ENCODE data around the gene PTPRD.
"Not testable (repeated sequence)": the region's sequence is repeated elsewhere in the genome, so short reads cannot be mapped to it uniquely, and the experiment has no call there.

The PTPRD gene

DNA sequence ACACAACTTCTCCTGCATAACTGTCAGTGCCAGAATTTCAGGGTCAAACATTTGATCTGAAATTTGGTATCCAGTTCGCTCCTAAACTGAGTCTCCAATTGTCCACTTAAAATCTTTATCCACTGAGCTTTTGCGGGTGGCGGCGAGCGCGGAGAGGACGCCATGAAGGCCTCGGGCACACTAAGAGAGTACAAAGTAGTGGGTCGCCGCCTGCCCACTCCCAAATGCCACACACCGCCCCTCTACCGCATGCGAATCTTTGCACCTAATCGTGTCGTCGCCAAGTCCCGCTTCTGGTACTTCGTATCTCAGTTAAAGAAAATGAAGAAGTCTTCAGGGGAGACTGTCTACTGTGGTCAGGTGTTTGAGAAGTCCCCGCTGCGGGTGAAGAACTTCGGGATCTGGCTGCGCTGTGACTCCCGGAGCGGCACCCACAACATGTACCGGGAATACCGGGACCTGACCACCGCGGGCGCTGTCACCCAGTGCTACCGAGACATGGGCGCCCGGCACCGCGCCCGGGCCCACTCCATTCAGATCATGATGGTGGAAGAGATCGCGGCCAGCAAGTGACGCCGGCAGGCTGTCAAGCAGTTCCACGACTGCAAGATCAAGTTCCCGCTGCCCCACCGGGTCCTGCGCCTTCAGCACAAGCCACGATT is 1899.5 kb downstream of the PTPRD start:
- in situ Hi-C loops (cut with MboI; ENCODE audit: low sequenced_read_pairs) = no loop called here

DNA sequence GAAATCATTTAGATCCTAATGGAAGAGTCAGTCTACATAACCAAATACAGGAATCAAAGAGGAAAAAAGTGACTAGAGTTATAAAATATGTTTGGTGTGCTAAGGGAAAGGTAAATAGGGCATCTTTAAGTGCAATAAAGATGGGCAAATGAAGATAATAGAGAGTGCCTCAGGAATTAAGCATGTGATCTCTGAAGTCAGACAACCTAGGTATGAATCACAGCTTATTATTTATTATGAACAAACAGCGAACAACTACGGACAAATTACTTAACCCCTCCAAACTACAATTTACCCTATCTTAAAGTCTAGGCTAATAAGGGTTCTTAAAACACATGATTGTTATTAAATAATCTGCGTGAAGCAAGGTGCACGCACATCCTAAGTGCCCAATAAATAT is 1903.1 kb downstream of the PTPRD start:
- in situ Hi-C loops (cut with MboI; ENCODE audit: low sequenced_read_pairs) = no loop called here

DNA sequence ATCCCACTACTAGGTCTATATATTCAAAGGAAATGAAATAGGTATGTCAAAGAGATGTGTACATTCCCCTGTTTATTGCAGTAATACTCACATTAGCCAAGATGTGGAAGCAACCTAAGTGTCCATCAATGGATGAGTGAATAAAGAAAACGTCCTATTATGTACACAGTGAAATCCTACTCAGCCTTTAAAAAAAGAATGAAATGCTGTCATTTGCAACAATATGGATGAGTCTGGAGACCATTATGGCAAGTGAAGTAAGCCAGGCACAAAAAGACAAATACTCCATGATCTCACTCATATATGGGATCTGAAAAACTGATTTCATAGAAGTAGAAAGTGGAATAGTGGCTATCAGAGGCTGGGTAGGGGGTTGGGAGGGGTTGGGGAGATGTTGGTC is 1904.1 kb downstream of the PTPRD start:
- in situ Hi-C loops (cut with MboI; ENCODE audit: low sequenced_read_pairs) = no loop called here

DNA sequence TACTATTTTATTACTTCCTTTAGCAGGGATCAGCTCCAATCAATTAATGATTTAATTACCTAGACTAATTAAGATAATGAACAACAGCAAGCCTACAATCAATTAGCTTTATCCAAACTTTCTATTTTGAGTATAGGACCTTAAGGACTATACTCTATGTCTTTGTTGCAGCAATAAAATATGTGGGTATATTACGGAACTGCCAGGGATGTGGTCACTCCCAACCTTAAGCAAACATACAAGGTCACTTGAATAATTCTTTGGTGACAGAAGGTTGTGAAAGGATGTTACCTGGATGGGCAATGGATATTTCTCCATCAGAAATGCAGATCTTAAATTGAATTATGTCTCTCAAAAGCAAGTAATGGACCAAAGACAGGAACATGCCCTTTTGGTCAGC is 1905.8 kb downstream of the PTPRD start:
- in situ Hi-C loops (cut with MboI; ENCODE audit: low sequenced_read_pairs) = no loop called here

DNA sequence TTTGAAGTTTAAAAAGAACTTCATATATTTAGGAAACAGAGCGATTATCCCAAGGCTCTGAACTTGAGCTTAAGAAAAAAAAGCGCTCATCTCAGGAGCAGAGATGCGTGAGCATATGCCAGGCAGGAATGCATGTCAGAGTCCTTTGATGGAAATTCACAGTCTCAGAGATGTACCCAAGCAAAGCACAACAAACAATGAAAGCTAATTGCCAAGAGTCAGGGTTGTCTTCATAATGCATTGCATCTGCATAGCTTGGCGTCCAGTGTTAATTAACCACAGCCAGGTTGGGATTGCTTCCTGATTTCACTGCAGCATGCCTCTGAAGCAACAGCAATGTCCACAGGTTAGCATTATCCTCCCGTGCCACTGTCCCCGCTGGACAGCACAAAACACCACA is 1906.3 kb downstream of the PTPRD start:
- in situ Hi-C loops (cut with MboI; ENCODE audit: low sequenced_read_pairs) = no loop called here

DNA sequence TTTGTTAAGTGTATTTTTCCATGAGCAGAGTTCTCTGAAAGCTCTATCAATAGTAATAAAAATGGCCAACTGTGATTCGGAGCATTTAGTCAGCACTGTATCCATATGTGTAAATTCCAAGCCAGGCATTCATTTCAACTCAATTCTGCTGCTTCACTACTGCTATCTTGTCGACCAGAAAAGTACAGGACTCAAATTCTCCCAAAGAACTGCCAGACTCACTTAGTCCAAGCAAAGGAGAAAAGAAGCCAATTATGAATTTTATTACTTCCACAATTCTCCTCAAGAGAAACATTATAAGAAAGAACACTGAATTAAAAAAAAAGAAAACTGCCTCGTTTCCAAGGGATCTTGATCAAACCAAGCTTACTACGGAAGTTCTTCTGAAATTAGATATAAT is 1906.9 kb downstream of the PTPRD start:
- in situ Hi-C loops (cut with MboI; ENCODE audit: low sequenced_read_pairs) = no loop called here

DNA sequence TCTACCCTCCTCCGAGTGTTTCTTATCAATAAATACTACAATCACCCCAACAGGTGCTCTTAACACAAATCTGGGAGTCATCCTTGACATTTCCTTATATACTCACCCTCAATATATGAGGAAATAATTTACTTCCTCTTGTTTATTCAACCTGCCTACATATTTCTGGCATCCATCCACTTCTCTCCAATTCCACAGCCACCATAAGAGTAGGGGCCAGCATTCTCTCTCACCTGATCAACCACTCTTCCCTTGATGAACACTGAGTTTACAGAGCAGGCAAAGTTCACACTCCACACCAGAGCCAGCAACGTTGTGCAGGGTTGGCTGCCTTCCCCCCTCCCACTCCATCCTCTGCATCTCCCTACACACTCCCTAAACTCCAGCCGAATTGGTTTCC is 1908.9 kb downstream of the PTPRD start:
- in situ Hi-C loops (cut with MboI; ENCODE audit: low sequenced_read_pairs) = no loop called here

DNA sequence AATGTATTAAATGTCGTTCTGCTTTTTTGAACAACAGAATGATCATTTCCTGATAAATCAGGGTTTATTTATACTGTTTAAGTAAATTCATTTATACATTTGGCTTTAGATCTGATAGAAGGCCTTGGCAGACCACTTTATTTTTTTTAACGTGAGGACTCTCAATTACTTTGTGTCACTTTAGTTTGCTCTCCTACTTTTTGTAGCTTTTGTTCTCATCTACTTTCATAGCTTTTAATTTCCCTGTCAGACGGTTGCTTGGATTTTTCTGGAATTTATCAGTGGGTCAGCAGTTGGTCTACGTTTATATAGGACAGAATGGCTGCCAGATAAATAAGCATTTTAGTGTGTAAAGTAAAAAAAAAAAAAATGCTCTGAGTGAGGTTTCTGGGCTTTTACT is 1910.9 kb downstream of the PTPRD start:
- in situ Hi-C loops (cut with MboI; ENCODE audit: low sequenced_read_pairs) = no loop called here

DNA sequence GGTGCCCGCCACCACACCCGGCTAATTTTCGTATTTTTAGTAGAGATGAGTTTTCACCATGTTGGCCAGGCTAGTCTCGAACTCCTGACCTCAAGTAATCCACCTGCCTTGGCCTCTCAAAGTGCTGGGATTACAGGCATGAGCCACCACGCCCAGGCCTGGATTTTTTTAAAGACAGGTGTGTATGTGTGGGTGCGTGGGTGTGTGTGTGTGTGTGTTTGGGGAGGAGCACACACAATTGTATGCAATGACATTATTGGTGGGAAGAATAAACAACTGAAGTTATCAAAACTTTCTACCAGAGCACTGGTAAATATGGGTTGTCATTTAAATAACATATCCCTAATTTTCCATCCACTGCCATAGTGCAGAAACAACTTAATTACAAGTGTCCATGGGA is 1915.2 kb downstream of the PTPRD start:
- in situ Hi-C loops (cut with MboI; ENCODE audit: low sequenced_read_pairs) = not testable (repeated sequence)

DNA sequence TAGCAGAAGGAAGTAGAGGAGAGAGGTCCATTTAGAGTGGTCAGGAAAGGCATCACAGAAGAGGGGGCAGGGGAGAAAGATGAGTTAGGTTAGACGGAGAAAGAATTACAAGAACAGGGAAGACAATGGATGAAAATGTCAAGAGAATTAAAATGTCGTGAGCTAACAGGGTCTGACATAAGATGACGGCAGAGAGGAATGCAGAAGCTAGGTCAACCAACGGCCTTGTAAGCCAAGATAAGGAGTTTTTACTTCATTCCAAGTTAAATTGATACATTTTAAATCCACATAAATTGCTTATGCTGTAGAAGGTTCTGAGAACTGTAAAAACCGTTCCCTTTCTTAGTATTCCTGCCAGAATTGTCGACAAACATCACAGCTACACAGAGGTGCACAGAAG is 1916.3 kb downstream of the PTPRD start:
- in situ Hi-C loops (cut with MboI; ENCODE audit: low sequenced_read_pairs) = no loop called here

DNA sequence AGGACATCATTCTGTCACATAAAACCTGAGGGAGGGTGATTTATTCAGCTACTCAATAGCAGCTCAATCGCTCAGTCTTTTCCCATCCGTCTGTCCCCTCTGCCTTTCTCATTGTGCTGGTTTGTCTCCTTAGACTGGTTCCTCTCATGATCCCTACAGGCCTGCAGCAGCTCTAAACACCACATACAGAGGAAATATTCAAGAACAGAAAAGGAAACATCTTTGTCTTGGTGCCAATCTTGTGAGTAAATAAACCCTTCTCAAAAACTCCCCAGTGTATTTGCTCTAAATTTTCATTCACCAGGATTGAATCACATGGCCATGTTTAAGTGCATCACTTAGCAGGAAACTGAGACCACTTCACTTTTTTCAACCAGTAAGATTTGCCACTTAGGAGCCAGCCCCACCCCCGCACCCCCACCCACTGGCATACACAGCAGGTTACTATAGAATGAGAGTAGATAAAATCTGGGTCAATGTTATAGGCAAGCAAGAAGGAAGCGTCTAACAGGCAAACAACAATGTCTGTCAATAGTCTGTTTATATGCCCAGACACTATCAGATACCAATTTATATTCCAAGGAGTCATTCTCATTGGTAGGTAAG is 1917.7 kb downstream of the PTPRD start:
- in situ Hi-C loops (cut with MboI; ENCODE audit: low sequenced_read_pairs) = no loop called here

DNA sequence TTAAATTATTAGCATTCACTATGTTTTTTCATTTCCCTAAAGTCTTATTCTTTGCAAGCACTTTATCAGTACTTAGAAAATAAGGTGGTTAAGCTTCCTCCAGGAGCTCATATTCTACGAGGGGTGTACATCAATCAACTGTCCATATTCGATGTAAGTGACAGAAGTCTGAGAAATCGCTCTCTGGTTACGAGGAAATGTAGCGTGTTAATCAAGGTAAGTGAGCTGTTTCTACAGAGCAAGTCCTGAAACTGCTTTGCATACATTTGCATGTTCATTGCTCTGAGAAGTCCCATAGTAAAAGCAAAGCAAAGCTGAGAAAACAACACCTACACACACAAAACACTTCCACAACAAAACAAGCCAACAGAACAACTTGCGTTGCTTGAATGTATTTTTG is 1919.3 kb downstream of the PTPRD start:
- in situ Hi-C loops (cut with MboI; ENCODE audit: low sequenced_read_pairs) = no loop called here

DNA sequence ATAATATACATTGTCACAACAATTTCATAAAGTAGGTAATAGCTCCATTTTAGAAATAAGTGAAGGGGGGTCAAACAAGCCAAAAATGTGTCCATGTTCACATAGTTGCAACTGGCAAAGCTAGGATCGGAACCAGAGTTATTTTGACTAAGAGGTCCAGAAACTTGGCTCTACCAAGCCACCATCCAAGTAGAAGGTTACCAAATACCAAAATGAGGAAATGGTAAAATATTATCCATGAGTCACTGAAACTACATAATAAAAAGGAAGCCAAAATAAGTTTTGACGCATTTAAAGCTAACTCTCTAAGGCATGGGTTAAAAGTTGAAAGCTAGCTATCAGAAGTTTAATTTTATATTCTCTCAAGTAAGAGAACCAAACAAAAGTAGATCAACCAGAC is 1926.3 kb downstream of the PTPRD start:
- in situ Hi-C loops (cut with MboI; ENCODE audit: low sequenced_read_pairs) = no loop called here

DNA sequence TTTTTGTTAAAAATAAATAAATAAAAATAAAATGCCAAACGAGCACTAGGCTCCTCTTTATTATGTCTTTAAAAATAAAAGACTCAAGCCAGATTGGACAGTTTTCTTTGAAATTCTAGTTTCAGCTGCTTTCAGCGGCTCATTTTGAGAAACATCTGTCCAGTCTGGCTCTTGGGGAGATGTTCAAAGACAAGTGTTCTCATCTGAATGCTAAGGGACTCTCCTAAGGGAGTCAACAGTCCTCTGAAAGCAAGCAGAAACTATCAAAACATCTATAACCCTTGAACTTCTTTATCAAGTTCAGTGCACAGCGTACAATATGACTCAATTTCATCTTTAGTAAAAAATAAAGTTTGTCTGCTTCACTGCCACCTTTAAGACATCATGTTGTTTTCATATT is 1927.0 kb downstream of the PTPRD start:
- in situ Hi-C loops (cut with MboI; ENCODE audit: low sequenced_read_pairs) = no loop called here

DNA sequence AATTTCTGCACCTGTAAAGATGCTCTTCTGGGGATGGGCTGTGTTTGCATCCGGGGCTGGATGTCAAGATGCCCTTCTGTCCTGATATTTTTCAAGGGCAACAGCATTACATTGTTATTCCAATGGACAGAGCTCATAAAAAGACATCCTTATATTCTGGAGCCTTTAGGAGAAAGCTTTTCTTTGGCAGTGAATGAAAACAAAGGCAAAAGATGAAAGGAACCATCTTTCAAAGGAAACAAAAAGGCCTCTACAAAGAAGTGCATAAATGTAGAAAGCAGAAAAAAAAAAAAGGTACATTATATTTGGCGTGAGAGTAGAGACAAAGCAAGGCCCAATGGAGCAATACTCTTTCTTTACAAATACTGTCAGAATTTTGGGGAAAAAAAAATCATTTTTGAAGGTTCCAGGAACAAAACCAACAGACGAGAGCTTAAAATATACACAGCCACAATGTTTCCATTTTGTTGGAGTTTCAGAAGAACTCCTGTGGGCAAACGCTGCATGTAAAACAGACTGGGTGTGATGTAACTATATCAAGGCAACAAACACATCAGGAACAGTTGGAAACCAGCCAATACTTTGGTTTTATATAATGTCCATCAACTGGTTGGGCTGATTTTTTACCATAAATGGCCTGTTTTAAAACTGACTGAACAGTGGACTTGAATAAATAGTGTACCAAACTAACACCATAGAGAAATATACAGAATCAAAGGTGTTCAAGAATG is 1927.7 kb downstream of the PTPRD start:
- in situ Hi-C loops (cut with MboI; ENCODE audit: low sequenced_read_pairs) = no loop called here

DNA sequence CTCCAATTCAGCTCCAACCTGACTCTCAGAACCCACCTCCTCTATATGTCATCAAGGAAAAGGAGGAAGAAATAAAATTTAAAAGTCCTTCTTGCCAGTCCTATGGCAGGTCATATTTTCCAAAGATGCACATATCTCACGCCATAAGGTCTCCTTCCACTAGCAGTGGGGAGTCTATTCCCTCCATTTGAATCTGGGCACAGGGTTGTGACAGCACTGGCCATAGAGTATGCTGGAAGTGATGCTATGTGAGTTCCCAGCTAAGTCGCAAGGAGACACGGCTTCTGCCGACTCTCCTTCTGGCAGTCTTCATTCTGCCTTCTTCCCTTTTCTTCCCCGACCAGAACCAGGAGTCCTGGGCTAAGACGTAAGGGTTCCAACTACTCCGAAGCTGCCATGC is 1929.3 kb downstream of the PTPRD start:
- in situ Hi-C loops (cut with MboI; ENCODE audit: low sequenced_read_pairs) = no loop called here

DNA sequence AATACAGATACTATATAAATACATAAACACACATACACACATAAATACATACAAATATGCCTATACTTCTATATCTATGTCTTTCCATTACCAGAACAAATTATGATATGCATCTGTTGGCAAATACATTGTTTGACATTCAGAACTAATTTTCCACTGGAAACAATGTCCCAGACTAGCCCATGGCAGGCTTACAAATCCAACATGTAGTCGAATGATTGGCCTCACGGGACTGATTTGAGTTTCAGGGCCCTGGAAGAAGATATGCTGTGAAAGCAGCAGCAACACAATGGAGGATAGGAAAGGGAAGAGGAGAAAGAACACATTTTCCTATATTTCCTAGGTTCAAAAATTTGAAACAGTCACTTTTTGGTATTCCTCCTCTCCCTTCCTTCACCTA is 1932.1 kb downstream of the PTPRD start:
- in situ Hi-C loops (cut with MboI; ENCODE audit: low sequenced_read_pairs) = no loop called here

DNA sequence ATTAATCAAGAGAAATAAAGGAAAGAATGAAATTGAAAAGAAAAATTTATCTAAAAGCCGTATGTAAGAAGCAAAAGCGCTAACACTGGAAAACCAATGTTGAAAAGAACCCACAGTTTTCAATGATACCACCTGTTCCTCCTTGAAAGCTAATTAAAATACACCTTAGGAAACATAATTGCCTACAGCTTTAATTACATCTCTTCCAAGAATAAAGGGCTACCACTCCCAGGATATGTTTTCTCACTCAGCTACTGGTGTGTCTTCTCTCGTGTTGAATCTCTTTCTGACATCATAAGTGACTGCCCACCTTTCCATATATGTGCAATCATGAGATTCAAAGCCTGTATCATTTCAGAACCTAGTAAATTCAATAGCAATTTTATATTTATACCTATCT is 1932.6 kb downstream of the PTPRD start:
- in situ Hi-C loops (cut with MboI; ENCODE audit: low sequenced_read_pairs) = no loop called here

DNA sequence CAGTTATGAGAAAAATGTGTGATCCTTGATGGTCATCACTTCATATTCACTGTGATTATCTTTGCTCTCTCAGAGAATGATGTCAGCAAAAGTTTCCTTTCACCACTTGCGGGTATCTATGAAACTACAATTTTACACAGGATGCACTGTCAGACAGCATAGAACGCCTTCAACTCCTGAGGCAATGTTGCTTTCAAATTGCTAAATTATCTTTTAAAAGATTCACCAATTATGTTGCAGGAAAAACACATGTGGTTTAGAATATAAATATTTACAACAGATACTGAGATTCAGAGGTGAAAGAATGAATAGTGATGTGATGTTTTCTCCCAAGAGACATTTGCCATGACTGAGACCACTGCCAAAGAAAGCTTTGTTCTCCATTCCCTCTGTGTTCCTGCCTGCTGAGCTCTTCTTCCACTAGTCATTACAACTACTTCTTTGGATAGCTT is 1933.4 kb downstream of the PTPRD start:
- in situ Hi-C loops (cut with MboI; ENCODE audit: low sequenced_read_pairs) = no loop called here

DNA sequence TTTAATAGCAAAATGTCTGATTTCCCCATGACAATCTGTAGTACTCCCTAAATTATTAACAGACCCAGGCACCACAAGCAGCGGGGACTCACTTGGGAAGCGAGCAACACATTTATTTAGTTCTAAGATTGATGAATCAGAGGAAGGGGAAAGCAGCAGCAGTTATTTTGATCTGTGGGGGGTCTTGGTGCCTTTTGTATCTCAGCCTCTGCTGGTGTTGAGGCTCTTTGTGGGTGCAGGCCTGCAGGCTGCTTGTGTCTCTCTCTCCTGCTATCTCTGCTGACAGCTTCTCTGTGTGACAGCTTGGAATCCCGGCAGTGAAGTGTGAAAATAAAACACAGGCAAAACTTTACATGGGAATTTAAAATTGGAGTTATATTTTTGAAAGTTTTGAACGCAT is 1935.1 kb downstream of the PTPRD start:
- in situ Hi-C loops (cut with MboI; ENCODE audit: low sequenced_read_pairs) = no loop called here

DNA sequence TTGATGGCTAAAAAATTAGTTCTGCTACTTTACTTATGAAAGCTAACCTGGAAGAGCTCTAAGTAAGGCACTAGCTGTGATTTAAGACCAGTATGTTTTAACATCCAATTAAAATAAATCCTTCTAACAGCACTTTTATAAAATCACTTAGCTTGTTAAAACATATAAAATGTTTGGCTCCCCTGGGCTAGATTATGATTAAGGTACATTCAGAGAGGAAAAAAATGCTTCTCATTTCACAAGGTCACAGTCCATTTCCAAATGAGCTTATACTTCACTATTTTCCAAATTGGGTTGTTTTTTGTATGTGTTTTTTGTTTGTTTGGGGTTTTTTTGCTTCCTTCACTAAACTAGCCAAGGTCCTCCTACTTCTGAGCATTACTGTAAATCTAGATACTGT is 1938.3 kb downstream of the PTPRD start:
- in situ Hi-C loops (cut with MboI; ENCODE audit: low sequenced_read_pairs) = no loop called here

DNA sequence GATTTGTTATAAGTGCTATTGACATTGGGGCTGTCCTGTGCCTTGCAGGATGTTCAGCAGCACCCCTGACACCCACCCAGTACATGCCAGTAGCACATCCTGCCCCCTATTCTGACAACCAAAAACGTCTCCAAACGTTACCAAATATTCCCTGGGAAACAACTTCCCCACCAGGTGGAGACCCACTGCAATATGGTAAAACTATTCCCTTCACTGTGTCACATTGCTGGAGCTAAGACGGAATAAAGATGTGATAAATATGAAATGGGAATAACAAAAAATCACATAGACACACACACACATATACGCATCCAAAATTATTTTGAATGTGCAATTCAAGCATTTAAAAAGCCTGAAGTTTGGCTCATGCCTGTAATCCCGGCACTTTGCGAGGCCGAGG is 1939.0 kb downstream of the PTPRD start:
- in situ Hi-C loops (cut with MboI; ENCODE audit: low sequenced_read_pairs) = no loop called here

Measured in HL-60/S4 treated with phorbol 12-myristate 13-acetate at 8.2 ng/mL for 4 days and 3 days (cell line).